ENCODE results near the gene FMNL3.

Gene FMNL3

DNA sequence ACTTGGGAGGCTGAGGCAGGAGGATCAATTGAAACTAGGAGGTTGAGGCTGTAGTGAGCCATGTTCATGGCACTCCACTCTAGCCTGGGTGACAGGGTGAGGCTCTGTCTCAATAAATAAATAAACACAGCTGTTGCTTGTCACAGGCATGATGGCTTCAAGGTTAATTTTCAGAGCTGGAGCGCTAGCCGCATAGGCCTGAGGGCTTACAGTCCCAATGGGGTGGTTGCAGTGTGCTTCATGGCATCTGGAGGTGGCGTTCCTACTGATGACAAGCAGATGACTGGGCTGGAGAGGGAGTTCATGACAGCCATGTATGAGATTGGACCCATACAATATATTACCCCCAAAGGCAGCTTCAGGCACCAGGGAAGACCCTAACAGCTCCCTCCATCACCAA is 1.6 kb upstream of the FMNL3 start:
- DNase-seq, result no peak

- no peak for DNase-seq
Observed at GRCh38 chr12:49707812-49708147, 575 bp upstream of the FMNL3 start.

GRCh38 chr12:49706351-49707127 is 666 bp downstream of the FMNL3 start:
- peak; percentile 24 for DNase-seq

- peak; percentile 55 for DNase-seq
Observed at GRCh38 chr12:49705479-49706134, 1.6 kb downstream of the FMNL3 start.

GRCh38 chr12:49703647-49704137 is 3.5 kb downstream of the FMNL3 start:
- peak; percentile 71 for DNase-seq

GRCh38 chr12:49702676-49703215 is 4.5 kb downstream of the FMNL3 start:
- no peak for DNase-seq

DNA sequence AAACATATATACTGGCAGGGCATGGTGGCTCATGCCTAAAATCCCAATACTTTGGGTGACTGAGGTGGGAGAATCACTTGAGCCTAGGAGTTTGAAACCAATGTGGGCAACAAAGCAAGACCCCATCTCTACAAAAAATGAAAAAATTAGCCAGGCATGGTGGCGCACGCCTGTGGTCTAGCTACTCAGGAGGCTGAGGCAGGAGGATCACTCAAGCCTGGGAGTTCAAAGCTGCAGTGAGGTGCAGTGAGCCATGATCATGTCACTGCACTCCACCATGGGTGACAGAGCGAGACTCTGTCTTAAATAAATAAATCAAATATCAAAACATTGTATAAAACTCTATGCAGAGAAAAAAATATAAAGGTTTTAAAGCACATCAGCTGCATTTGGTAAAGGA is 5.2 kb downstream of the FMNL3 start:
- no peak for DNase-seq

- peak; percentile 71 for DNase-seq
Observed at GRCh38 chr12:49698619-49699545, 8.3 kb downstream of the FMNL3 start.

DNA sequence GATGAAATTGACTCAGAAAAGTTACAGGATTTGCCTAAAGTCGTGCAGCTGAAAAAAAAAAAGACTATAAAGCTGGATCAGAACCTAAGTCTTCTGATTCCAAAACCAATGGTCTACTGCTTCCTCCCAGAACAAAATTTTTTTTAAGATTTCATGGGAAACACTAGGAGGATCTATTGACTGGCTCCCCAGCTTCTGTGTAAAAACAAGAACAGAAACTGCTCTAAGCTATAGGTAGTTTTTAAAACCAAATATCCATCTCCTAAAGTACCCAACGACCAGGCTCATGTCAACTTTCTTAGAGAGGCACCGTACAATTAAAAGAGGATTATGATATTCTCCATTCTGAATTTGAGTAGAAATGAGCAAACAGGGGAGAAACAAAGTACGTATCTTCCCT is 9.4 kb downstream of the FMNL3 start:
- no peak for DNase-seq

DNA sequence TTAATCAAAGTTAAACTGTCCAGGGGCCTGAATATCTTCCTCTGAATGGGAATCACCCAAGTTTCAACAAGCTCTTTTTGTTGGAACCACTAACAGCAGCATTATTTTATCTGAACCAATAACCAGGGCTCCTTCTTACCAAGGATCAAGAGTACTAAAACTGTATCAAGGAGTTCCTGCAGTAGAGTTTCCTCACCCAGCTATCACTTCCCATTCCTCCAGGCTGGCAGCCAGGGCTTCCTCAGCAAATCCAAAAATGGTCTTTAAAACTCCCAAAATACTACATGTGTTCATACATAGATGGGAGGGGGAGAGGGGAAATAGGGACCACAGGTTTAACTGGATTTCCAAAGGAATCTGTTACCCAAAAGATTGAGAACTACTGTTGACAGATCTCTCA is 10.5 kb downstream of the FMNL3 start:
- no peak for DNase-seq

- DNase-seq, result no peak
Observed at GRCh38 chr12:49693931-49694444, 13.2 kb downstream of the FMNL3 start.

DNA sequence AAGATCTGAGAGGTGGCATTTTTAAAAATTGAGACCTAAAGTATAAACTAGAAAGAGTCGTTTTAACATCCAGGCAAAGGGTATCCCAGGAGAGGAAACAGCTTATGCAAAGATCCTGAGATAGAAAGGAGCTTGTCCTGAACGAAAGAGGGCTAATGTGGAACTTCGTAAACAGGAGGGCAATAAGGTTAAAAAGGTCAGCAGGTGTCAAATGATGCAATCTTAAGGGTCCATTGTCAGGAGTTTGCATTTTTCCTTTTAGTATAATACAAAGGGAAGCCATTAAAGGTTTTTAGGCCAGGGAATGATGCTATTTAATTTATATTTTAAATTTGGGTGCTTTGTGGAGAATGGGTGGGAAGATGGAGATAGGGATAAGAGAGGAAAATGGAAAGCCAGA is 14.4 kb downstream of the FMNL3 start:
- DNase-seq, result no peak

DNA sequence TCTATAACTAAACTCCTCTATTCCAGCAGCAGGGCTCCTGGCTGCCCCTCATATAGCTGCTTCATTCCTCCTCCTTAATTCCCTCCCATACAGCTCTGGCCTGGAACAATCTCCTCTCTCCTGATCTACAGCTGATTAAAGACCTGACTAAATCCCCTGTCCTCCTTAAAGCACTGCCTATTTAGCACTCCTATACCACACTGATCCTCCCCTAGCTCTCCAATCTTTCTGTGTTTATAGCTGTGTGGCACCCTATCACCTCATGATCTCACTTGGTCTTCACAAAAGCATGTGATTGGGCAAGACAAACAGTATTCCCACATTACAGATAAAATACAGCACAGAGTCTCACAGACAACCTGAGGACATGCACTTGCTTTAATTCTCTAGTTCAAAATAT is 17.4 kb downstream of the FMNL3 start:
- no peak for DNase-seq

- no peak for DNase-seq
Observed at GRCh38 chr12:49689237-49689636, 18.0 kb downstream of the FMNL3 start.

DNA sequence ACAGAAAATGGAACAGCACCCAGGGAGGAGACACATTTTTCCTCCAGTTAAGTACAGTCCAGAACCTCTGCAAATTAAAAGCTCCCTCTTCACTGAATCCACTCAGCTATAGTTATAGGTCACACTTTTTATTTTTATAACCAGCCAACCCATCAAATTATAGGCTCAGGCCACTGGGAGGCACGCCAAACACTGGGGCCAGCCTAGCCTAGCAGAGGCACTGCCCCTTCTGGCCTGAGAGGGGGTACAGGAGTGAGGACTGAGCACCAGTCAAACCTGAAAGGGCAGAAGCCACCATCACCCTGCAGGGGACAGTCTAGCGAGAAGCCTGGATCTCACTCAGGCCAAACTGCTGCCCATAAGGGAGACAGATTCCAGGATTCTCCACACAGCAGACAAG is 19.3 kb downstream of the FMNL3 start:
- no peak for DNase-seq

DNA sequence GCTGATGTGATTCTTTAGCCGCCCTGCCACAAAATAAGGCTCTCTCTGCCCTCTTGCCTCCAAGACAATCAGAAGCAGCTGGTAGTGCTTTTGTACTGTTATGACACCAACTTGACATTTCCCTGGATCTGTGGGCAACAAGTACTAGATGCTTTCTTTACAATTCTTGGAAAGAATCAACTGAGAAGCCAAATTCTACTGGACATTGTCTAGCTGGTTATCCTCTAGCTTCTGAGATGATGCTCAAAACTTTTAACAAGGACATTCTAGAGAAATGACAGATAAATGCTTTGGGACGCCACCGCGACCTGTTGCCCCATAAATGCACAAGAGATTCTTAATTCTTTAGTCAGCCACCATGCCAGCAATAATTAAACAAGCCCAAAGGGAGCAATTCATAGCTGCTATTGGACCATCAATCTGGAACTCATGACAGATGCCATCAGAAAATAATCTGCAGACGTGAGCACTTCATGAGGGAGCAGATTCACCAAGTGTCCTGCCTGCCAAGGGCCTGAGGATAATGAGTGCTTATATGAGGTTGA is 22.8 kb downstream of the FMNL3 start:
- no peak for DNase-seq

DNA sequence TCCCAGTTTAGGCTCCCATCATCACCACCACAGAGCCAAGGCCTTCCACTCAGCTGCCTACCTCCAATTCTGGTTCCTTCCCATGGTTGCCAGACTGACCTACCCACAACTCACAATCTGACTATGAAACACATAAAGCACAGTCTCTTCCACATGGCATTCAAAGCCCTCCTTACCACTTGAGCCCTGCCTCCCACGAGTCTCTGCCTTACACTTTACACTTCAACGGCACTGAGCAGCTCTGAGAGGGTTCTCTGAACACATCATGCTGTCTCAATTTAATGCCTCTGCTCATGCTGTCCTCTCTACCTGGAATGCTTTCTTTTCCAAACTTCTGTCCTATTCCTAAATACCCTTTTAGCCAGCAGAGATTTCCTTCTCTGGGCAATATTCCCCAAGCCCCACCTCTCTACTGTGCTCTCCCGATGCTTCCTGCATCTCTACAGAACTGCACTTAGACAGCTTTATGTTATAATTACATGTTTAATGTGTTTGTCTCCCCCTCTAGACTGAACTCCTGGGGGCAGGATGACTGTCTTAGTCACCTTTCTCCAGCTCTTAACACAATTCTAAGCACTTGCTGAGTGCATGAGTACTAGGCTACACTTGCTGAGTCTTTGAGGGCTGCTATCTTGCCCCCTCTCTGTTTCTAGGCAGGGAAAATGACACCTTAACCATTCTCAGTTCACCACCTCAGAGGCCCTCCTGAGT is 23.5 kb downstream of the FMNL3 start:
- DNase-seq, result no peak

DNA sequence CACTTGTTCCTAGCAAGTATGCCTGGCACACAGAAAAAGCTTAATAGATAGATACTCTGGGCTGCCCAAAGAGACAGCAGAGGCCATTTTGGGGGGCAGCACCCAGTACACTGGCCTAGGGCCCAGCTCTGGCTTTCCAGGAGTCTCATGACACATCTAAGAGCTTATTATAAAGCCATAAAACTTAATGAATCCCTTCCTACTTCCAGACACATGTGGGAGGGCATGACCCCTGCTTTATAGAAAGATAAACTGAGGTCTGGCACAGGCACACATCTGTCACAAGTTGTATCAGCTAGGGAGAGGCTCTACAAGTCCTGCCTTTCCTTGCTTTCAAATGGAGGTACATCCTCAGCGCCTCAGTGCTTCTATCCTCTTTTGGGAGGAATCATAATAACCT is 27.1 kb downstream of the FMNL3 start:
- no peak for DNase-seq

- DNase-seq, result no peak
Observed at GRCh38 chr12:49678711-49679110, 28.5 kb downstream of the FMNL3 start.

- no peak for DNase-seq
Observed at GRCh38 chr12:49675137-49675536, 32.1 kb downstream of the FMNL3 start.

- DNase-seq, result no peak
Observed at GRCh38 chr12:49674318-49674981, 32.8 kb downstream of the FMNL3 start.

Measured in activated CD4-positive, alpha-beta T cell treated with anti-CD3 and anti-CD28 coated beads, Interleukin-10, Interleukin-2, amounts not matched to agents 100 ng/mL and 50 ng/mL, durations not matched to agents 16 hours and 8 hours (primary cell).